ENCODE data around the gene IMMP2L. TPM values are rescaled to one million over a fixed set of nuclear protein-coding genes. Genes with fewer than 3 reads are reported as not detected.

The IMMP2L gene
- total RNA-seq, 1 donor from 2014 or later: 11.2 TPM

GRCh38 chr7:111018960-111019736 is 543.1 kb downstream of the IMMP2L start:
- Mint-ChIP-seq H3K27me3 (ENCODE audit: unreplicated experiment) (no peaks in the 10 kb centered on the region), H3K4me1 (ENCODE audit: unreplicated experiment) (no peaks in the 10 kb centered on the region), H3K27ac (ENCODE audit: unreplicated experiment) (no peak overlapping the region), H3K4me3 (ENCODE audit: unreplicated experiment) (no peak overlapping the region), H3K36me3 (ENCODE audit: low read depth, unreplicated experiment) (no peaks in the 10 kb centered on the region), H3K9me3 (ENCODE audit: unreplicated experiment) (no peaks in the 10 kb centered on the region)
- DNase-seq (ENCODE audit: low spot score): no peak
- no peak for TF ChIP-seq CTCF (IDR thresholded peaks at IDR 0.05; ENCODE audit: unreplicated experiment)

GRCh38 chr7:111018447-111018846 is 543.8 kb downstream of the IMMP2L start:
- no peak for DNase-seq (ENCODE audit: low spot score)
- Mint-ChIP-seq H3K9me3 (ENCODE audit: unreplicated experiment) (no peaks in the 10 kb centered on the region), H3K4me3 (ENCODE audit: unreplicated experiment) (no peak overlapping the region), H3K27ac (ENCODE audit: unreplicated experiment) (no peak overlapping the region), H3K4me1 (ENCODE audit: unreplicated experiment) (no peaks in the 10 kb centered on the region), H3K36me3 (ENCODE audit: low read depth, unreplicated experiment) (no peaks in the 10 kb centered on the region), H3K27me3 (ENCODE audit: unreplicated experiment) (no peaks in the 10 kb centered on the region)
- no peak for TF ChIP-seq CTCF (IDR thresholded peaks at IDR 0.05; ENCODE audit: unreplicated experiment)

GRCh38 chr7:111014079-111014478 is 548.2 kb downstream of the IMMP2L start:
- Mint-ChIP-seq H3K4me1 (ENCODE audit: unreplicated experiment) (peaks cover 3% of the 10 kb centered on the region), H3K27me3 (ENCODE audit: unreplicated experiment) (no peaks in the 10 kb centered on the region), H3K4me3 (ENCODE audit: unreplicated experiment) (no peak overlapping the region), H3K27ac (ENCODE audit: unreplicated experiment) (no peak overlapping the region), H3K36me3 (ENCODE audit: low read depth, unreplicated experiment) (no peaks in the 10 kb centered on the region), H3K9me3 (ENCODE audit: unreplicated experiment) (no peaks in the 10 kb centered on the region)
- DNase-seq (ENCODE audit: low spot score): no peak
- no peak for TF ChIP-seq CTCF (IDR thresholded peaks at IDR 0.05; ENCODE audit: unreplicated experiment)

- no peak overlapping the region for H3K27ac Mint-ChIP-seq (ENCODE audit: unreplicated experiment)
- no peak for TF ChIP-seq CTCF (IDR thresholded peaks at IDR 0.05; ENCODE audit: unreplicated experiment)
- no peak for DNase-seq (ENCODE audit: low spot score)
These were observed 549.3 kb downstream of the IMMP2L start for GRCh38 chr7:111012799-111013675.

GRCh38 chr7:111012149-111012548 is 550.1 kb downstream of the IMMP2L start:
- TF ChIP-seq CTCF (IDR thresholded peaks at IDR 0.05; ENCODE audit: unreplicated experiment): no peak
- H3K4me3 Mint-ChIP-seq (ENCODE audit: unreplicated experiment): no peak overlapping the region
- H3K27me3 Mint-ChIP-seq (ENCODE audit: unreplicated experiment): no peaks in the 10 kb centered on the region
- no peak overlapping the region for H3K27ac Mint-ChIP-seq (ENCODE audit: unreplicated experiment)
- DNase-seq (ENCODE audit: low spot score): no peak
- H3K9me3 Mint-ChIP-seq (ENCODE audit: unreplicated experiment): no peaks in the 10 kb centered on the region
- H3K4me1 Mint-ChIP-seq (ENCODE audit: unreplicated experiment): peaks cover 3% of the 10 kb centered on the region
- H3K36me3 Mint-ChIP-seq (ENCODE audit: low read depth, unreplicated experiment): no peaks in the 10 kb centered on the region

More at GRCh38 chr7:111012799-111013675, 549.3 kb downstream of the IMMP2L start:
- Mint-ChIP-seq H3K27me3 (ENCODE audit: unreplicated experiment) (no peaks in the 10 kb centered on the region), H3K4me3 (ENCODE audit: unreplicated experiment) (no peak overlapping the region), H3K9me3 (ENCODE audit: unreplicated experiment) (no peaks in the 10 kb centered on the region), H3K4me1 (ENCODE audit: unreplicated experiment) (peaks cover 3% of the 10 kb centered on the region), H3K36me3 (ENCODE audit: low read depth, unreplicated experiment) (no peaks in the 10 kb centered on the region)
